IPS DF 6.9 (cell line): Measurements from ENCODE around the gene KCNH4.
"Not testable (repeated sequence)": the region's sequence is repeated elsewhere in the genome, so short reads cannot be mapped to it uniquely, and the experiment has no call there.

ENCODE experiments used
- DNase-seq: peaks from one replicate; pipeline ENCODE4 v3.0.0-alpha.2; 2013; ENCODE audit warnings: low read depth, low spot score
- H3K27ac ChIP-seq: one replicate; pipeline ENCODE4 v1.5.1; 2013; ENCODE audit warnings: low read length, control low read depth
- H3K27me3 ChIP-seq: 2 replicates; pipeline ENCODE4 v1.6.1; 2013; ENCODE audit warnings: mild to moderate bottlenecking, low read length; ENCODE audit not compliant: control insufficient read depth, insufficient read depth
- H3K36me3 ChIP-seq: 2 replicates; pipeline ENCODE4 v1.6.1; 2013; ENCODE audit warnings: low read length; ENCODE audit not compliant: control insufficient read depth, insufficient read depth
- H3K4me1 ChIP-seq: 2 replicates; pipeline ENCODE4 v1.6.1; 2013; ENCODE audit warnings: low read length; ENCODE audit not compliant: control insufficient read depth, insufficient read depth
- H3K4me3 ChIP-seq: 2 replicates; pipeline ENCODE4 v1.5.1; 2013; ENCODE audit warnings: mild to moderate bottlenecking, low read length
- H3K9me3 ChIP-seq: 2 replicates; pipeline ENCODE4 v1.6.1; 2013; ENCODE audit warnings: low read length, inconsistent platforms; ENCODE audit not compliant: control insufficient read depth, insufficient read depth
- WGBS: extraction: QIAGEN DNeasy Blood & Tissue Kit; methylation state at CpG from one replicate; pipeline ENCODE4 v1.1.7; 2013; ENCODE audit warnings: mixed read lengths, missing lambda C conversion rate; ENCODE audit not compliant: insufficient read length, insufficient coverage; 5-methylcytosine and 5-hydroxymethylcytosine counted together

The KCNH4 gene

DNA sequence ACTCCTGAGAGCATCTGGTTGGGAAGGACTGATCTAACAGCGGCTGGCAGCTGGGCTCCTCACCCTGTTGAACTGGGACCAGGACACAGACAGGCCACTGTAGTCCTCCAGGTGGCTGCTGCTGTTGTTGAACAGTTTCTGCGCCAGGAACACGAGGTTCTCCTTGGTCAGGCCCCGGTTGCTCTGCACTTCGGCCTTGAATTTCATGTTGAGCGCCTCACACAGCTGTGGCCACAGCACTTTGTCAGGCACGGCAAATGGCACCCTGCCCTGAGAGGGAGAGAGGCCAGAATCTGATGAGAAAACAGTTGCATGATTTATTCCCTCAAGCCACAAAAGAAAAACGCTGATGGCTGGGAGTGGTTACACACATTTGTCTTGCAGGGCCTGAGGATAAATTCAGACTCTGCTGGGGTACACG, 31.0 kb upstream of the KCNH4 start:
- not testable (repeated sequence) for H3K27ac ChIP-seq, DNase-seq, H3K36me3 ChIP-seq, H3K4me1 ChIP-seq, H3K27me3 ChIP-seq, H3K4me3 ChIP-seq, H3K9me3 ChIP-seq
- no CpG with 5 or more reads among the region's 9 CpGs for WGBS

DNA sequence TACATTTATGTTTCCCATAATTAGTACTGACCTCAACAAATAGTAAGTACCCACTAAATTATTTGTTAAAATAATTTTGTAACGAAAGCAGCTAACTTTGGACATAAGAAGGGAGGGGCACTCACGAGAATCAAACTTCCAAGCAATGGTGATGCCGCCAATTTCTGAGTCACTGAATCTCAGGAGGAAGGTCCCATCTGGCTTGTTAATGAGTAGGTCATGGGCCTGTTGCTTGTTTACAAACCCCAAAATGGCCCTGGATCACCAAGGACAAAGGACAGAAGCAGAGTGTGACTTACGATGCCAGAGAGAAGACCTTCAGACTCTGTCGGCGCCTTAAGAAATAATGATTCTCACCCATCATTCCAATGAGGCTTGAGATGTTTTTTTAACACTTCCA, 29.1 kb upstream of the KCNH4 start:
- peaks cover 5% of the 10 kb centered on the region; the same call in 1 of the 2 replicates for H3K36me3 ChIP-seq

DNA sequence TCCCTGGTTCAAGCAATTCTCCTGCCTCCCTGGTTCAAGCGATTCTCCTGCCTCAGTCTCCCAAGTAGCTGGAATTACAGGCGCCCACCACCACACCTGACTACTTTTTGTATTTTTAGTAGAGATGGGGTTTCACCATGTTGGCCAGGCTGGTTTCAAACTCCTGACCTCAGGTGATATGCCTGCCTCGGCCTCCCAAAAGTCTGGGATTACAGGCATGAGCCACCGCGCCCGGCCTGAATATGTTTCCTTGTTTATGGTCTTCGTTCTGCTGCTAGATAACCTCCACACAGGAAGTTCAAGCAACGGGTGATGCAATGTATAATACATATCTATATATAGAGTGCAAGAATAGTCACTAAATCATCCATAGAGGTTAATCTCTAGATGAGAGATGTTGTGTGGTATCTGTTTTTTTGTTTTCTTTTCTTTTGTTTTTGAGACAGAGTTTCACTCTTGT, 25.2 kb upstream of the KCNH4 start:
- DNase-seq, H3K27ac ChIP-seq, H3K27me3 ChIP-seq, H3K36me3 ChIP-seq, H3K4me1 ChIP-seq, H3K9me3 ChIP-seq, H3K4me3 ChIP-seq: not testable (repeated sequence)
- no CpG with 5 or more reads among the region's 8 CpGs for WGBS

More for the DNA sequence above, 29.1 kb upstream of the KCNH4 start:
- Histone ChIP-seq H3K4me1 (no peaks in the 10 kb centered on the region), H3K9me3 (no peaks in the 10 kb centered on the region), H3K4me3 (no peak overlapping the region), H3K27ac (no peak overlapping the region), H3K27me3 (no peaks in the 10 kb centered on the region)
- no CpG with 5 or more reads among the region's 6 CpGs for WGBS
- no peak for DNase-seq

DNA sequence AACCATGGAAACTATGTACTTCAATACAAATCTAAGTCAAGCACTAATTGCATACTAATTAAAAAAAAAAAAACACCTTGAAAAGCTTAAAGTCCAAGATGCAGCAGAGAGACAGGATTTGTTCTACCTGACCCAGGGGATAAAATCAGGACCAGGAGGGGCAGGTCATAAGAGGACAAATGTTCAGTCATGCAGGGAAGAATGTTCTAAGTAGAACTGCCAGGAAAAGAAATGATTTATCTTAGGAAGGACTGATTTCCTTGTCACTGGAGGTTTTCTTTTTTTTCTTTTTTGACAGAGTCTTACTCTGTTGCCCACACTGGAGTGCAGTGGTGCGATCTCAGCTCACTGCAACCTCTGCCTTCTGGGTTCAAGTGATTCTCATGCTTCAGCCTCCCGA, 22.4 kb upstream of the KCNH4 start:
- no CpG with 5 or more reads among the region's 2 CpGs for WGBS
- H3K9me3 ChIP-seq, result no peaks in the 10 kb centered on the region
- H3K4me3 ChIP-seq, result no peak overlapping the region
- no peaks in the 10 kb centered on the region for H3K27me3 ChIP-seq
- no peaks in the 10 kb centered on the region for H3K4me1 ChIP-seq
- H3K27ac ChIP-seq, result no peak overlapping the region
- H3K36me3 ChIP-seq, result peaks cover 5% of the 10 kb centered on the region; the same call in 1 of the 2 replicates
- DNase-seq, result no peak

DNA sequence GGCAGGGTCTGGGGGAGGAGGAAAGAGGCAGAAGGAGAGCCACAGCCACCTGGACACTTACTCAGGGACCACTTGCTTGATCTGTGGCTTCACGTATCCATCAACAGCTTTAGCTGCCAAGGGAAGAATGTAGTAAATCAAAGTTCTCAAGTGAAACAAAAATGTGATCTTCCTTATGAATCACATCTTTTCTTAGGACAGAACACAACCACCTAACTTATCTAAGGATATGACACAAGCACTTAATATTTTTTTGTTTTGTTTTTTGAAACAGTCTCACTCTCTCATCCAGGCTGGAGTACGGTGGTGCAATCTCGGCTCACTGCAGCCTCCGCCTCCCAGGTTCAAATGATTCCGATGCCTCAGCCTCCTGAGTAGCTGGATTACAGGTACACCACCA, 21.8 kb upstream of the KCNH4 start:
- Histone ChIP-seq H3K36me3 (peaks cover 5% of the 10 kb centered on the region; the same call in 1 of the 2 replicates), H3K4me3 (no peak overlapping the region), H3K9me3 (no peaks in the 10 kb centered on the region), H3K4me1 (no peaks in the 10 kb centered on the region), H3K27me3 (no peaks in the 10 kb centered on the region), H3K27ac (no peak overlapping the region)
- no peak for DNase-seq
- no CpG with 5 or more reads among the region's 5 CpGs for WGBS

DNA sequence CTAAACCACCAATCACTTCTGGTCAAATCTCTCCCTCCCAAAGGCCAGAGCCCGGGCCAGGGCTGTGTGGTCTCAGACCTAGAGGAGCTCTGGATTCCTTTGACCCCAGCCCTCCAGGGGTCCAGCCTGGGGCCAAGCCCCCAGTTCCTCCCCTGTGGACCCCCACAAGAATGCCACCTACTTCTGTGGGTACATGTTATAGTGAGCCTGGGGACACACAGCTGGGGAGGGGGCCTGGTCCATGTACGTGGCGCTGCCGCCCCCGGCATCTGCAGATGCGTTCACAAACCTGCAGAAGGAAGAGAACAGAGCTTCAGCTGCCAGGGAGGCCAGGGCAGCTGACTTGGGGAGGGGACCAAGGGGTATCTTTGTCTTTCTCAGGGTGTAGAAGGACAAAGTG, 21.2 kb upstream of the KCNH4 start:
- no peaks in the 10 kb centered on the region for H3K27me3 ChIP-seq
- no CpG with 5 or more reads among the region's 6 CpGs for WGBS
- no peaks in the 10 kb centered on the region for H3K9me3 ChIP-seq
- peaks cover 2% of the 10 kb centered on the region; the same call in 1 of the 2 replicates for H3K36me3 ChIP-seq
- H3K4me3 ChIP-seq, result no peak overlapping the region
- no peak for DNase-seq
- H3K4me1 ChIP-seq, result no peaks in the 10 kb centered on the region
- H3K27ac ChIP-seq, result no peak overlapping the region

DNA sequence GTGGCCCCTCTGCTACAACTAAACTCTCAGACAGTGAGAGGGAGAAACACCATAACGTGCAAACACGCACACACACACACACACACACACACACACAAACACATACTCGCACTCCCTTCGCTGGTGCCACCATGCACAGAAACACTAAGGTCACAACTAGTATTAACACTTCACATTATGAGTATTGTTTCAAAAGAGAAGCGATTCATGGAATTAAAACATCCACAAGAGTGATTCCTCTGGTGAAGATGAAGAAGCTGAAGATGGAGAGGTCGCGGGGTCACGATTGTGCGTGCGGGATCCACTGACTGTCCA, 20.5 kb upstream of the KCNH4 start:
- Histone ChIP-seq H3K4me1 (no peaks in the 10 kb centered on the region), H3K36me3 (0 out of 2 replicates have a peak, but pooled peaks cover 2% of the 10 kb centered on the region), H3K4me3 (no peak overlapping the region), H3K9me3 (no peaks in the 10 kb centered on the region), H3K27me3 (no peaks in the 10 kb centered on the region), H3K27ac (no peak overlapping the region)
- no peak for DNase-seq
- WGBS, result no CpG with 5 or more reads among the region's 10 CpGs

DNA sequence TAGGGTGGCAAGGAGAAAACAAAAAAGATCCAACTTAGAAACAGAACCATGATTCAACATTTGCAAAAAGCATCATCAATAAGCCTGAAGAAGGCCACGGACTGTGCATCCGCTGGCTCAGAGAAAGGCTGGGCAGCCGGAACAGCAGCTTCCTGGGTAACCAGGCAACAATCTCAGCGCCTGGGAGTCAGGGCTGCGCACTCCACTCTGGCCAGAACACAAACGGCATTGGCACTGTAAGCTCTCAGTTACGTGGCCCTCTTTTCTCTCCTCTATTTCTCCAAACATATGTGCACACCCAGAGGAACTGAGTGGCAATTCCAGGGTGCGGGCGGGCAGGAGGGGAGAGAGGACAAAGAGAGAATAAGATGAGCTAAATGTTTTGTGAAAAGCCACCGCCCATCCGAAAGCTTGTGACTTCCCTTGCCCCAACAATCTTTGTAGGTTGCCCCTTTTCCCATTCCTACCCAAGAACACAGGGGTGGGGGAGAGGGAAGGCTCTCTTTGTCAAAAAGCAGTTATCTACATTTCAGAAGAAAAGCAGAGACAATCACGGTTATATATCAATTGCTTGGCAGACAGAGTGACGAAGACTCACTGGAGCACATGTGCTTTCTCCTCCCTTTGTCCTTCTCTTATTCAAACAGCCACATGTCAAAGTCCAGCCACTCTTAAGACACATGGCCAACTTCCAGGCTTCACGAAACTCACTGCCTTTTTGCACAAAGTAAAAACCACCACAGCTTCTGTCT, 19.9 kb upstream of the KCNH4 start:
- DNase-seq, result no peak
- H3K4me1 ChIP-seq, result no peaks in the 10 kb centered on the region
- 0 out of 2 replicates have a peak, but pooled peaks cover 2% of the 10 kb centered on the region for H3K36me3 ChIP-seq
- WGBS, result no CpG with 5 or more reads among the region's 14 CpGs
- no peak overlapping the region for H3K4me3 ChIP-seq
- H3K27ac ChIP-seq, result no peak overlapping the region
- no peaks in the 10 kb centered on the region for H3K27me3 ChIP-seq
- H3K9me3 ChIP-seq, result no peaks in the 10 kb centered on the region

DNA sequence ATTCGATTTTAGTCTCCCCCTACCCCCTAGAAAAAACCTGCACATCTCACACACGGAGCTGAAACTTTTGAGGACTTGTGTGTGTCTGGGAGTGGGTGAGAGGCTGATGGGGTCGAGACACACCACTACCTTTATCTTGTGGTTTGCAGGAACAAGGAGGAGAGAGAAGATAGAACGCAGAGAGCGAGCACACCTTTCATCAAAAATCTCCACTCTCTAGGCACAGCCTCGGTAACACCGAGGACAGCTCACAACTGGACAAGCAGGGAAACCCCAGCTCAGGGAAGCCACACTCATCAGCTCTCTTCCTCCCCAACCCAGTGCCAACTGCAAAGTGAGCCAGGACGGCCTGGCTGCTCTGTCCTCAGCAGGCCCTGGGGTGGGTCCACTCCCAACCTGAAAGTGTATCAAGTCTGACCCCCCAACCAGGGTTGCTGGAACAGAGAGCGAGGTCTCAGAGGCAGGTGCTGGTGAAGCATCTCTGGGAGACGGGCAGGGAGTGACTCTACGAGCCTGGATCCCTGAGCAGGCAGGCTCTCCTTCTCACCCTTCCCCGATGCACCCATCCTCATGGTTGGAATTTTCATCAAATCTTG, 18.6 kb upstream of the KCNH4 start:
- no peaks in the 10 kb centered on the region for H3K27me3 ChIP-seq
- 0 out of 2 replicates have a peak, but pooled peaks cover 2% of the 10 kb centered on the region for H3K36me3 ChIP-seq
- no peak for DNase-seq
- no CpG with 5 or more reads among the region's 12 CpGs for WGBS
- H3K9me3 ChIP-seq, result no peaks in the 10 kb centered on the region
- H3K4me3 ChIP-seq, result no peak overlapping the region
- H3K4me1 ChIP-seq, result no peaks in the 10 kb centered on the region
- no peak overlapping the region for H3K27ac ChIP-seq

DNA sequence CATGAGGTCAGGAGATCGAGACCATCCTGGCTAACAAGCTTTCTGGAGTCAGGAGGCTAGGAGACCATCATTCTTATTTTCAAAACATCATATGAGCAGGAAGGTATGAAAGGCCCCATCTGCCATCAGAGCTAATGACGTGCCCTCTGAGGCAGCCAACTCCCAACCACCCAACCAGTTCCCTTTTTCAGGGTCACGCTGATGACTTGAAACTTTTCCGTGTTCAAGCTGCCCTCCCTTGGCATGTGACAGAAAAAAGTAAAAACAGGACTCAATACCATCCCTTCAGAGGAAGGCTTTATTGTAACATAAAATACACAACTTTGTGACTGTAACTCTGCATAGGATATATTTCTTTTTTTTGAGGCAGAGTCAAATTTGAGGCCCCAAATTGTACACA, 18.0 kb upstream of the KCNH4 start:
- H3K27ac ChIP-seq, result no peak overlapping the region
- no peak for DNase-seq
- no CpG with 5 or more reads among the region's 4 CpGs for WGBS
- H3K4me1 ChIP-seq, result peaks cover 1% of the 10 kb centered on the region; the same call in 1 of the 2 replicates
- no peaks in the 10 kb centered on the region for H3K27me3 ChIP-seq
- no peaks in the 10 kb centered on the region for H3K36me3 ChIP-seq
- H3K9me3 ChIP-seq, result no peaks in the 10 kb centered on the region
- no peak overlapping the region for H3K4me3 ChIP-seq
